ENCODE results near the gene SALL4.

SALL4 gene

GRCh38 chr20:51792960-51793359, 9.4 kb downstream of the SALL4 start:
- CTCF ChIA-PET = no interaction called here
- DNase-seq (ENCODE audit: extremely low spot score) = no peak
- POLR2A ChIA-PET = no interaction called here
- TF ChIP-seq ARNT (IDR thresholded peaks at IDR 0.05) (no peak), TARDBP (IDR thresholded peaks at IDR 0.05) (no peak), BHLHE40 (IDR thresholded peaks at IDR 0.05; ENCODE audit: borderline replicate concordance) (no peak), SP1 (IDR thresholded peaks at IDR 0.05) (no peak), FOXM1 (IDR thresholded peaks at IDR 0.05; ENCODE audit: borderline replicate concordance) (no peak), LEF1 (IDR thresholded peaks at IDR 0.05; ENCODE audit: borderline replicate concordance) (no peak), L3MBTL2 (conservative IDR thresholded peaks at IDR 0.05) (no peak), CTBP1 (IDR thresholded peaks at IDR 0.05; ENCODE audit: borderline replicate concordance) (no peak), SUZ12 (IDR thresholded peaks at IDR 0.05) (no peak), PKNOX1 (IDR thresholded peaks at IDR 0.05) (no peak), HDGF (IDR thresholded peaks at IDR 0.05; ENCODE audit: borderline replicate concordance) (no peak), FOXA1 (IDR thresholded peaks at IDR 0.05) (no peak), NFRKB (IDR thresholded peaks at IDR 0.05) (no peak), ELF4 (IDR thresholded peaks at IDR 0.05) (no peak)

- POLR2A ChIA-PET = no interaction called here
- DNase-seq (ENCODE audit: extremely low spot score) = no peak
- CTCF ChIA-PET = interaction anchor here (1.2 to 1.8 kb wide), 2 partner anchors 8 to 9 kb away, joined by 3 to 7 read pairs; no protein-coding TSS in a partner anchor
- TF ChIP-seq BHLHE40 (IDR thresholded peaks at IDR 0.05; ENCODE audit: borderline replicate concordance) (no peak), CTBP1 (IDR thresholded peaks at IDR 0.05; ENCODE audit: borderline replicate concordance) (no peak), ARNT (IDR thresholded peaks at IDR 0.05) (no peak), PKNOX1 (IDR thresholded peaks at IDR 0.05) (no peak), TARDBP (IDR thresholded peaks at IDR 0.05) (no peak), L3MBTL2 (conservative IDR thresholded peaks at IDR 0.05) (no peak)
Measured at GRCh38 chr20:51791626-51792025, 10.7 kb downstream of the SALL4 start.

GRCh38 chr20:51790256-51790655, 12.1 kb downstream of the SALL4 start:
- no peak for TF ChIP-seq BHLHE40 (IDR thresholded peaks at IDR 0.05; ENCODE audit: borderline replicate concordance)
- TF ChIP-seq FOXK2 (IDR thresholded peaks at IDR 0.05) = no peak
- TF ChIP-seq ARNT (IDR thresholded peaks at IDR 0.05) = no peak
- no peak for TF ChIP-seq L3MBTL2 (conservative IDR thresholded peaks at IDR 0.05)
- no peak for TF ChIP-seq HDGF (IDR thresholded peaks at IDR 0.05; ENCODE audit: borderline replicate concordance)
- no peak for TF ChIP-seq LEF1 (IDR thresholded peaks at IDR 0.05; ENCODE audit: borderline replicate concordance)
- TF ChIP-seq SP1 (IDR thresholded peaks at IDR 0.05) = no peak
- no peak for TF ChIP-seq TARDBP (IDR thresholded peaks at IDR 0.05)
- TF ChIP-seq ZNF384 (IDR thresholded peaks at IDR 0.05) = no peak
- no peak for TF ChIP-seq NFRKB (IDR thresholded peaks at IDR 0.05)
- TF ChIP-seq SUZ12 (IDR thresholded peaks at IDR 0.05) = no peak
- no peak for TF ChIP-seq FOXA1 (IDR thresholded peaks at IDR 0.05)
- no peak for TF ChIP-seq CTBP1 (IDR thresholded peaks at IDR 0.05; ENCODE audit: borderline replicate concordance)
- TF ChIP-seq PKNOX1 (IDR thresholded peaks at IDR 0.05) = no peak
- no peak for TF ChIP-seq FOXM1 (IDR thresholded peaks at IDR 0.05; ENCODE audit: borderline replicate concordance)
- no peak for TF ChIP-seq ELF4 (IDR thresholded peaks at IDR 0.05)
- no peak for DNase-seq (ENCODE audit: extremely low spot score)
- CTCF ChIA-PET = no interaction called here
- POLR2A ChIA-PET = no interaction called here

GRCh38 chr20:51789434-51789833, 12.9 kb downstream of the SALL4 start:
- TF ChIP-seq L3MBTL2 (conservative IDR thresholded peaks at IDR 0.05) (no peak), ELF4 (IDR thresholded peaks at IDR 0.05) (no peak), FOXA1 (IDR thresholded peaks at IDR 0.05) (no peak), BHLHE40 (IDR thresholded peaks at IDR 0.05; ENCODE audit: borderline replicate concordance) (no peak), SP1 (IDR thresholded peaks at IDR 0.05) (no peak), CTBP1 (IDR thresholded peaks at IDR 0.05; ENCODE audit: borderline replicate concordance) (no peak), PKNOX1 (IDR thresholded peaks at IDR 0.05) (no peak), TARDBP (IDR thresholded peaks at IDR 0.05) (no peak), ZNF384 (IDR thresholded peaks at IDR 0.05) (no peak), FOXM1 (IDR thresholded peaks at IDR 0.05; ENCODE audit: borderline replicate concordance) (no peak), FOXK2 (IDR thresholded peaks at IDR 0.05) (no peak), LEF1 (IDR thresholded peaks at IDR 0.05; ENCODE audit: borderline replicate concordance) (no peak), SUZ12 (IDR thresholded peaks at IDR 0.05) (no peak), HDGF (IDR thresholded peaks at IDR 0.05; ENCODE audit: borderline replicate concordance) (no peak), NFRKB (IDR thresholded peaks at IDR 0.05) (no peak), ARNT (IDR thresholded peaks at IDR 0.05) (no peak)
- DNase-seq (ENCODE audit: extremely low spot score) = no peak
- ChIA-PET POLR2A (no interaction called here), CTCF (no interaction called here)

GRCh38 chr20:51788822-51789221, 13.5 kb downstream of the SALL4 start:
- no peak for TF ChIP-seq HDGF (IDR thresholded peaks at IDR 0.05; ENCODE audit: borderline replicate concordance)
- TF ChIP-seq FOXK2 (IDR thresholded peaks at IDR 0.05) = no peak
- no peak for TF ChIP-seq NFRKB (IDR thresholded peaks at IDR 0.05)
- TF ChIP-seq SP1 (IDR thresholded peaks at IDR 0.05) = no peak
- no peak for TF ChIP-seq FOXA1 (IDR thresholded peaks at IDR 0.05)
- no peak for TF ChIP-seq PKNOX1 (IDR thresholded peaks at IDR 0.05)
- no peak for TF ChIP-seq ARNT (IDR thresholded peaks at IDR 0.05)
- TF ChIP-seq LEF1 (IDR thresholded peaks at IDR 0.05; ENCODE audit: borderline replicate concordance) = no peak
- no peak for TF ChIP-seq BHLHE40 (IDR thresholded peaks at IDR 0.05; ENCODE audit: borderline replicate concordance)
- no peak for TF ChIP-seq TARDBP (IDR thresholded peaks at IDR 0.05)
- TF ChIP-seq ELF4 (IDR thresholded peaks at IDR 0.05) = no peak
- TF ChIP-seq ZNF384 (IDR thresholded peaks at IDR 0.05) = no peak
- TF ChIP-seq SUZ12 (IDR thresholded peaks at IDR 0.05) = no peak
- TF ChIP-seq L3MBTL2 (conservative IDR thresholded peaks at IDR 0.05) = no peak
- TF ChIP-seq CTBP1 (IDR thresholded peaks at IDR 0.05; ENCODE audit: borderline replicate concordance) = no peak
- TF ChIP-seq FOXM1 (IDR thresholded peaks at IDR 0.05; ENCODE audit: borderline replicate concordance) = no peak
- DNase-seq (ENCODE audit: extremely low spot score) = no peak
- ChIA-PET POLR2A (no interaction called here), CTCF (no interaction called here)

All from HEK293T (cell line).